IMR-90 (cell line): ENCODE measurements around the gene ROBO1. TPM values are rescaled to one million over a fixed set of nuclear protein-coding genes. Genes with fewer than 3 reads are reported as not detected.

Experiments used
- ATAC-seq: fragments of 200-7000 bp; cut with Tn5 transposase; 2 replicates; pipeline ENCODE4 v1.9.1; 2020; ENCODE audit warnings: low read depth, mild to moderate bottlenecking, moderate library complexity
- BruUV-seq: library from RNA; stranded (reverse); fragments of 400-500 nt; replicated peaks from 2 replicates; lab custom pipeline; 2021; lab: Mats Ljungman, UMichigan
- CTCF ChIA-PET: fragments of 300-600 bp; formaldehyde crosslinking; extraction: SDS; loops from one replicate; lab custom pipeline; 2021; ENCODE audit warnings: antibody characterized with exemption; lab: Yijun Ruan, JAX
- POLR2A ChIA-PET: fragments of 300-600 bp; sonication (Branson Sonifier 250); formaldehyde crosslinking; loops from one replicate; lab custom pipeline; 2022; ENCODE audit warnings: antibody characterized with exemption; ENCODE audit not compliant: unreplicated experiment; lab: Charles Lee
- DNase-seq: peaks from one replicate; pipeline ENCODE4 v3.0.0; 2013
- H2AFZ ChIP-seq: replicated peaks from 2 replicates; pipeline ENCODE3; 2013; ENCODE audit warnings: low read length, mild to moderate bottlenecking; ENCODE audit not compliant: poor library complexity
- H2AK5ac ChIP-seq: 2 replicates; pipeline ENCODE4 v1.6.1; 2013; ENCODE audit warnings: low read depth, low read length, inconsistent platforms
- H2AK9ac ChIP-seq: replicated peaks from 2 replicates; pipeline ENCODE3; 2013; ENCODE audit warnings: mild to moderate bottlenecking, low read depth, low read length, moderate library complexity; ENCODE audit not compliant: poor library complexity
- H2BK120ac ChIP-seq: 2 replicates; pipeline ENCODE4 v1.6.1; 2013; ENCODE audit warnings: low read depth, low read length, inconsistent platforms
- H2BK15ac ChIP-seq: 3 replicates; pipeline ENCODE4 v1.6.1; 2013; ENCODE audit warnings: low read depth, low read length, inconsistent platforms
- H2BK20ac ChIP-seq: 2 replicates; pipeline ENCODE4 v1.6.1; 2013; ENCODE audit warnings: low read depth, mild to moderate bottlenecking, inconsistent platforms, low read length, moderate library complexity
- H2BK5ac ChIP-seq: 2 replicates; pipeline ENCODE4 v1.6.1; 2013; ENCODE audit warnings: mild to moderate bottlenecking, low read depth, low read length, inconsistent platforms; ENCODE audit not compliant: poor library complexity, severe bottlenecking
- H3K14ac ChIP-seq: replicated peaks from 2 replicates; pipeline ENCODE4 v1.6.1; 2013; ENCODE audit warnings: low read depth, low read length, inconsistent platforms
- H3K18ac ChIP-seq: 2 replicates; pipeline ENCODE4 v1.6.1; 2013; ENCODE audit warnings: low read depth, low read length, control low read depth
- H3K23ac ChIP-seq: 2 replicates; pipeline ENCODE4 v1.6.1; 2013; ENCODE audit warnings: low read depth, low read length, inconsistent platforms
- H3K27ac ChIP-seq: 2 replicates; pipeline ENCODE4 v1.5.1; 2013; ENCODE audit warnings: mild to moderate bottlenecking, control low read depth, low read length; ENCODE audit not compliant: insufficient read depth
- H3K27me3 ChIP-seq: 2 replicates; pipeline ENCODE4 v1.6.1; 2013; ENCODE audit warnings: low read length; ENCODE audit not compliant: control insufficient read depth, insufficient read depth
- H3K36me3 ChIP-seq: 2 replicates; pipeline ENCODE4 v1.6.1; 2013; ENCODE audit warnings: low read length, mixed read lengths; ENCODE audit not compliant: control insufficient read depth, insufficient read depth
- H3K4ac ChIP-seq: 2 replicates; pipeline ENCODE4 v1.6.1; 2013; ENCODE audit warnings: low read depth, low read length, inconsistent platforms
- H3K4me1 ChIP-seq: 2 replicates; pipeline ENCODE4 v1.6.1; 2013; ENCODE audit warnings: low read length, mixed read lengths; ENCODE audit not compliant: control insufficient read depth, insufficient read depth
- H3K4me2 ChIP-seq: 2 replicates; pipeline ENCODE4 v1.6.1; 2013; ENCODE audit warnings: low read depth, mild to moderate bottlenecking, control low read depth, low read length, moderate library complexity
- H3K4me3 ChIP-seq: 2 replicates; pipeline ENCODE4 v1.5.1; 2013; ENCODE audit warnings: low read depth, mild to moderate bottlenecking, control low read depth, low read length, moderate library complexity; ENCODE audit not compliant: insufficient read depth
- H3K56ac ChIP-seq: 2 replicates; pipeline ENCODE4 v1.6.1; 2013; ENCODE audit warnings: low read length, inconsistent platforms; ENCODE audit not compliant: insufficient read depth; ENCODE audit errors: extremely low read depth
- H3K79me1 ChIP-seq, 2 experiments: 2 replicates each; pipeline ENCODE4 v1.6.1; 2013; ENCODE audit warnings: low read length in 2 of 2, inconsistent platforms in 1 of 2, low read depth in 1 of 2
- H3K9ac ChIP-seq: 2 replicates; pipeline ENCODE4 v1.6.1; 2013; ENCODE audit warnings: low read depth, low read length, control low read depth
- H3K9me1 ChIP-seq: 2 replicates; pipeline ENCODE4 v1.6.1; 2013; ENCODE audit warnings: low read length, inconsistent platforms; ENCODE audit not compliant: insufficient read depth
- H3K9me3 ChIP-seq: 2 replicates; pipeline ENCODE4 v1.6.1; 2013; ENCODE audit warnings: low read length; ENCODE audit not compliant: control insufficient read depth, insufficient read depth
- H4K20me1 ChIP-seq: 2 replicates; pipeline ENCODE4 v1.6.1; 2013; ENCODE audit warnings: low read length, inconsistent platforms; ENCODE audit not compliant: insufficient read depth
- H4K5ac ChIP-seq: 2 replicates; pipeline ENCODE4 v1.6.1; 2013; ENCODE audit warnings: mild to moderate bottlenecking, low read depth, low read length, control low read depth
- H4K8ac ChIP-seq, 2 experiments: 2 replicates each; pipeline ENCODE4 v1.6.1; 2013; ENCODE audit warnings: low read depth in 2 of 2, low read length in 2 of 2, control low read depth in 1 of 2, inconsistent platforms in 1 of 2
- H4K91ac ChIP-seq: 2 replicates; pipeline ENCODE4 v1.6.1; 2013; ENCODE audit warnings: low read depth, low read length, inconsistent platforms; ENCODE audit not compliant: insufficient read depth
- BHLHE40 ChIP-seq: fragments of 150-350 bp; IDR thresholded peaks from 2 replicates; pipeline ENCODE4 v1.6.1; 2016; ENCODE audit warnings: mild to moderate bottlenecking, low read depth, low read length
- CHD1 ChIP-seq: IDR thresholded peaks from 2 replicates; pipeline ENCODE4 v1.6.1; 2012; ENCODE audit warnings: low read depth, low read length, improper control_type of control experiment
- CTCF ChIP-seq: conservative IDR thresholded peaks from 2 replicates; pipeline ENCODE4 v1.5.1; 2012; ENCODE audit warnings: mild to moderate bottlenecking, low read depth, low read length, improper control_type of control experiment
- ELK1 ChIP-seq: fragments of 150-350 bp; IDR thresholded peaks from 2 replicates; pipeline ENCODE4 v1.6.1; 2016; ENCODE audit warnings: low read depth, mild to moderate bottlenecking, low read length, moderate library complexity, borderline replicate concordance
- MAFK ChIP-seq: IDR thresholded peaks from 2 replicates; pipeline ENCODE4 v1.6.1; 2012; ENCODE audit warnings: low read depth, low read length, improper control_type of control experiment
- NFE2L2 ChIP-seq: fragments of 150-350 bp; IDR thresholded peaks from 2 replicates; pipeline ENCODE4 v1.6.1; 2016; ENCODE audit warnings: low read depth, mild to moderate bottlenecking, low read length
- RAD21 ChIP-seq: IDR thresholded peaks from 2 replicates; pipeline ENCODE4 v1.6.1; 2012; ENCODE audit warnings: low read length, improper control_type of control experiment
- RCOR1 ChIP-seq: IDR thresholded peaks from 2 replicates; pipeline ENCODE4 v1.6.1; 2012; ENCODE audit warnings: mild to moderate bottlenecking, low read length, improper control_type of control experiment; ENCODE audit not compliant: insufficient replicate concordance
- RFX5 ChIP-seq: IDR thresholded peaks from 2 replicates; pipeline ENCODE4 v1.8.0; 2012; ENCODE audit warnings: low read depth, mild to moderate bottlenecking, low read length, moderate library complexity
- SMC3 ChIP-seq: fragments of 150-350 bp; IDR thresholded peaks from 2 replicates; pipeline ENCODE4 v1.6.1; 2016; ENCODE audit warnings: low read depth, mild to moderate bottlenecking, antibody characterized with exemption, low read length, moderate library complexity
- dilution Hi-C: fragments of 300-500 bp; cut with HindIII; formaldehyde crosslinking; loops from one replicate; pipeline ENCODE4 v1.14.3; 2018; ENCODE audit warnings: low sequenced_read_pairs; ENCODE audit not compliant: unreplicated experiment
- in situ Hi-C: fragments of 300-500 bp; cut with MboI; formaldehyde crosslinking; loops from 3 replicates; pipeline ENCODE4 v1.14.3; 2019; ENCODE audit warnings: low sequenced_read_pairs, inconsistent platforms, mixed read lengths
- intact Hi-C: fragments of 100-400 bp; cut with micrococcal nuclease; formaldehyde crosslinking; loops from 2 replicates; pipeline ENCODE4 v1.10.0; 2022
- polyA plus RNA-seq, 3 experiments: library from polyadenylated mRNA; depleted of rRNA; stranded (reverse); fragments of >200 nt; gene quantifications; 2 replicates each; pipeline ENCODE4 v1.2.3, GENCODE V29; 2012; ENCODE audit warnings: low replicate concordance in 1 of 3
- total RNA-seq: library from RNA; depleted of rRNA; stranded (reverse); fragments of >200 nt; gene quantifications from 2 replicates; pipeline ENCODE4 v1.2.3, GENCODE V29; 2012

Gene ROBO1
- total and polyA plus RNA-seq, 2 of the 4 experiments (the other 2 are of a cell fraction): 24.1 to 53.9 TPM

GRCh38 chr3:79032686-79033318 is 735.0 kb downstream of the ROBO1 start:
- CTCF ChIA-PET: interaction anchor here (0.7 to 1.3 kb wide), 4 partner anchors 14 to 375 kb away, joined by 3 read pairs; no protein-coding TSS in a partner anchor
- no peak overlapping the region for H3K9ac ChIP-seq
- in situ Hi-C loops: loop anchor here (25.0 kb wide), 2 partner anchors 771 to 1721 kb away; no protein-coding TSS in a partner anchor

More at GRCh38 chr3:79032686-79033318, 735.0 kb downstream of the ROBO1 start:
- H4K91ac ChIP-seq: no peak overlapping the region
- dilution Hi-C loops: no loop called here
- H3K36me3 ChIP-seq: no peaks in the 10 kb centered on the region
- no peak overlapping the region for H3K56ac ChIP-seq
- H3K9me3 ChIP-seq: no peaks in the 10 kb centered on the region
- H3K9me1 ChIP-seq: no peaks in the 10 kb centered on the region
- no peak overlapping the region for H2BK5ac ChIP-seq
- no peak overlapping the region for H3K27ac ChIP-seq
- peaks cover 2% of the 10 kb centered on the region; the same call in 1 of the 2 replicates for H3K4me1 ChIP-seq
- H3K23ac ChIP-seq: no peak overlapping the region
- H3K18ac ChIP-seq: no peak overlapping the region
- no peak overlapping the region for H4K8ac ChIP-seq
- H2AFZ ChIP-seq: no peak overlapping the region
- H4K20me1 ChIP-seq: no peaks in the 10 kb centered on the region
- H3K27me3 ChIP-seq: no peaks in the 10 kb centered on the region
- no peak overlapping the region for H3K4me3 ChIP-seq
- H3K4me2 ChIP-seq: no peak overlapping the region
- no peak for TF ChIP-seq MAFK
- TF ChIP-seq SMC3: peak; percentile 80
- no peak for TF ChIP-seq NFE2L2
- TF ChIP-seq BHLHE40: no peak
- TF ChIP-seq CTCF: peak; percentile 69
- TF ChIP-seq RAD21: peak; percentile 79
- TF ChIP-seq ELK1: no peak
- TF ChIP-seq CHD1: no peak
- no peak for TF ChIP-seq RFX5
- no peak for TF ChIP-seq RCOR1
- H3K4ac ChIP-seq: no peak overlapping the region
- no TSS peak for BruUV-seq
- H2BK15ac ChIP-seq: no peak overlapping the region
- no peak overlapping the region for H4K5ac ChIP-seq
- POLR2A ChIA-PET: no interaction called here
- no peak overlapping the region for H2AK5ac ChIP-seq
- DNase-seq (peak; percentile 67), ATAC-seq (peak; percentile 52; the same call in 1 of the 2 replicates)
- H2BK20ac ChIP-seq: no peak overlapping the region
- no peak overlapping the region for H2BK120ac ChIP-seq
- H3K79me1 ChIP-seq: no peaks in the 10 kb centered on the region
- intact Hi-C loops: loop anchor here (1.0 to 5.0 kb wide), 3 partner anchors 328 to 464 kb away; no protein-coding TSS in a partner anchor
- no peak overlapping the region for H2AK9ac ChIP-seq
- no peak overlapping the region for H3K14ac ChIP-seq
